Fibroblast of pulmonary artery (primary cell): Measurements from ENCODE around the gene DOCK10.
A peak's percentile ranks its signal among the peaks of the same experiment; 100 is the strongest.

ENCODE experiments used
- DNase-seq: peaks from one replicate; pipeline ENCODE4 v3.0.0-alpha.2; 2010; ENCODE audit warnings: low read depth
- H3K4me3 ChIP-seq: replicated peaks from 2 replicates; pipeline ENCODE4 v1.5.1; 2011; ENCODE audit warnings: low read depth, mild to moderate bottlenecking, control low read depth, low read length, moderate library complexity
- TF ChIP-seq, protein P1 (sequence below): IDR thresholded peaks from 2 replicates; pipeline ENCODE4 v1.5.1; 2011; ENCODE audit warnings: mild to moderate bottlenecking, control low read depth, low read length, inconsistent platforms; ENCODE audit errors: missing control alignments

The DOCK10 gene

DNA sequence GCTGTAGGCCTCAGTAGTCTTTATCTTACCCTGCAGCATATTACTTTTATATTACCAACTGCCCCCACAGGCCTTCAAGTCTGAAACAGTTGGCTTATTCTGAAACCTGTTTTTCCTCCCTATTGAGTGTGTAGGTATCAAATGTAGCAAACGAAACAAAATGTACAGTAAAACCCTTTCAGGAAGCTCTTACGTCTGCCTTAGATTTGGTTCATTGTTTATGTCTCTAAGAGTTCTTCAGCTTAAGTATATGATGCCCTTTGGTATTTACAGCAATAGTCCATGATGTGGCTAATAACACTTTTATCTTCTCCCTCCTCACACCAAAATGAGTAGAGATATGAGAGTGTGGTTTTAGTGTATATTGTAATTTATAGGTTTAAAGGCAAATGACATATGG is 108.8 kb downstream of the DOCK10 start:
- H3K4me3 ChIP-seq: no peak overlapping the region
- no peak for DNase-seq
- TF ChIP-seq, protein P1, sequence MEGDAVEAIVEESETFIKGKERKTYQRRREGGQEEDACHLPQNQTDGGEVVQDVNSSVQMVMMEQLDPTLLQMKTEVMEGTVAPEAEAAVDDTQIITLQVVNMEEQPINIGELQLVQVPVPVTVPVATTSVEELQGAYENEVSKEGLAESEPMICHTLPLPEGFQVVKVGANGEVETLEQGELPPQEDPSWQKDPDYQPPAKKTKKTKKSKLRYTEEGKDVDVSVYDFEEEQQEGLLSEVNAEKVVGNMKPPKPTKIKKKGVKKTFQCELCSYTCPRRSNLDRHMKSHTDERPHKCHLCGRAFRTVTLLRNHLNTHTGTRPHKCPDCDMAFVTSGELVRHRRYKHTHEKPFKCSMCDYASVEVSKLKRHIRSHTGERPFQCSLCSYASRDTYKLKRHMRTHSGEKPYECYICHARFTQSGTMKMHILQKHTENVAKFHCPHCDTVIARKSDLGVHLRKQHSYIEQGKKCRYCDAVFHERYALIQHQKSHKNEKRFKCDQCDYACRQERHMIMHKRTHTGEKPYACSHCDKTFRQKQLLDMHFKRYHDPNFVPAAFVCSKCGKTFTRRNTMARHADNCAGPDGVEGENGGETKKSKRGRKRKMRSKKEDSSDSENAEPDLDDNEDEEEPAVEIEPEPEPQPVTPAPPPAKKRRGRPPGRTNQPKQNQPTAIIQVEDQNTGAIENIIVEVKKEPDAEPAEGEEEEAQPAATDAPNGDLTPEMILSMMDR: no peak

DNA sequence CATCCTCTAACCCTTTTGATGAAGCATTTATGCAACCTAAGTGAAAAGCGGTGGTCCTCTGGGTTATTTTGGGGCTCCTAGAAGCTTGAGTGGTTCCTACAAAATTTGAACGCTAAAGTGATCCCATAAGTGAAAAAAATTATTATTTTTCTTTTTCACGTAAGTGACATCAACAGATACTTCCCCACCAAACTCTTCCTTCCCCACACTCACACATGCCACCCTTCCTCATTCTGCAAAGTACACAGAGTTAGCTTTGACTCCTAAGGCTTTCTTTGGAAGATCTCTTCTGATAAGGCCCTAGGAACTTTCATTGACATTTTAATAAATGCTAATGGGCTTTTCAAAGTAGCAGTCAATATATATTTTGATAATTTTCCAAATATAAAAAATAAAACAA is 109.7 kb downstream of the DOCK10 start:
- TF ChIP-seq, protein P1: no peak
- DNase-seq: no peak
- no peak overlapping the region for H3K4me3 ChIP-seq

DNA sequence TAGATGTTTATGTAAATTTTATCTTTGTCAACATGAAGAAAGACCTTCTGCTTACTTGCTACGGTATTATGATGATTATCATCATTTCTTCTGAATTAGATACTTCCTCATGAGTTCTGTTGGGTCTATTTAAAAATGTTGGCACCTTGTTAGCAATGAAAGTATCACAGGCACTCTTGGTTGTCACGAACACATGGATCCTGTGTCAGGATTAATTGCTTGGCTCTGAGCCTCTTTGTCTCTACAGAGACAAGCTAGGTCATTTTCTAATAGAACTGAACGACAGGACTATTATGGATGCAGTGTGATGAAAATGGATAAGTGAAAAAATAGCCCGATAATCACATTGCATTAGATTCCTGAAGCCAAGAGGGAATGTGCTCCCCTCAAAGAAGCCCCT is 110.3 kb downstream of the DOCK10 start:
- no peak overlapping the region for H3K4me3 ChIP-seq
- TF ChIP-seq, protein P1: no peak

DNA sequence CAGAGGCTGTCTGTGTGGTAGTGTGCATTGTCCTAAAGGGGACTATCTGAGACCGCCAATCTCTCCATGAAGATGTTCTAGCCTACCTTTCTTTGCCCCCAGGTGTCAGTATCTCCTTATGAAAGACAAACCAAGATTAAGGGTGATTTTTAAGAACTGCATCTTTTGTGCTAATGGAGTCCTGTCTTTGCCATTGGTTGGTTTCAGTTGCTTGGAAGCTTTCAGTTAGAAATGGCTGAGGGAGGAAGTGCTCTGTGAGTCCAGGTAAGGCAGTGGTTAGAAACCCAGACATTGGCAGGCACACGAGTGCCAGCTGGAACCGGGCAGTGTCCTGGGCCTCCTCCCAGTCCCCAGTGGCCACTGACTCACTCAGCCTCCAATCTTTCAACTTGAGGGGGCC is 111.3 kb downstream of the DOCK10 start:
- H3K4me3 ChIP-seq: no peak overlapping the region
- no peak for DNase-seq
- TF ChIP-seq, protein P1: no peak

More for the DNA sequence above, 110.3 kb downstream of the DOCK10 start:
- no peak for DNase-seq

DNA sequence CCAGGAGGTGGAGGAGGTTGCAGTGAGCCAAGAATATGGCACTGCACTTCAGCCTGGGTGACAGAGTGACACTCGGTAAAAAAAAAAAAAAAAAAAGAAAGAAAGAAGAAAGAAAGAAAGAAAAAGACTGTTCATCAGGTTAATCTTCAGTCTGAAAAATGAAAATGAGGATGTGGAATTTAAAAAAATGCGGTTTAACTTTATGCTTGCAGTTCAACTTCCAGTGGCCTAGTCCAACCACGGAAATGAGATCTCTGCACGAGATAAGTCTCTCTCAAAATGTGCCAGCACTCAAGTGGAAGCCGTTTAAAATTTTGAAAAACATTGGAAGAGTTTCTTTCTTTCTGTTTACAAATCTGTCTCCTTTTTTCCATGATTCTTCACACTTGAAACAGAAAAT is 112.1 kb downstream of the DOCK10 start:
- H3K4me3 ChIP-seq: no peak overlapping the region
- no peak for DNase-seq
- TF ChIP-seq, protein P1: no peak

DNA sequence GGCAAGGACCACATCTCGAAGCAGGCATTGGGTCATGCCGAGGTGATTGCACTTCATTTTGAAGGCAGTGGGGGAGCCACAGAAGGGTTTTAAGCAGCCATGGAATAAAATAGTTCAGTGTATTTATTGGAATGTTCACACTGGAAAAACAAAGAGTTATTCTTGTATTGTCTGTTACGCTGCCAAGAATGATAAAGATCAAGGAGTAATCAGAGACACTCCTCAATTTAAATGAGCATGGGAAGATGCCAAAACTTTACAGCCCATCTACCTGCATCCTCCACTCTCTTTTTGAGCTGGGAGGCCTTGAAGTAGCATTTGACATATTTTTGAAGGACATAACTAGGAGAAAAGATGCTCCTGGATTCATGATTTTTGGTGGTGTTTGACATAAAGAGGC is 112.8 kb downstream of the DOCK10 start:
- TF ChIP-seq, protein P1: no peak
- no peak overlapping the region for H3K4me3 ChIP-seq
- DNase-seq: no peak

DNA sequence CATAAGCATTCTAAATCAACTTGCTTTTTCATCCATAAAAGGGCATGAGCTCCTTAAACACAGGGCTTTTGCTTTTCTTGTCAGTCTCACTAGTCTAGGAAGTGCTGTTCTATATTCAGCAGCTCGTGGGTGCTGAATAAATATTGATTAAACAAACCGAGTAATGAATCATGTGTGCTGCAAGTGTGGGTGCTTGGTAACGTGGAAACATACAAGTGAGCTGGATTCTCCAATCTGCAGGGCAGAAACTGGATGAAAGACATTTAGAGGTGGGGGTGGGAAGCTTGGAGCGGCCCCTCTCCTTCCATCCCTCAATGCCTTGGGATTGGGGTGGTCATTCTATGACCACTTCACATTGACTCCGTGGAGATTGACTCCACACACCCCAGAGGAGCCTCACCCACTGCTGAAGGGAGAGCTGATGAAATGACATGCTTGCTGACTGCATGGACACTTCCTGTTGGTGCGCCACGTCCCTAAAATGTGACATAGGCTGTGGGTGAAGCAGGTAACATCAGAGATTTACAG is 114.6 kb downstream of the DOCK10 start:
- TF ChIP-seq, protein P1: no peak
- H3K4me3 ChIP-seq: no peak overlapping the region
- peak; percentile 26 for DNase-seq
